SK-N-MC (cell line): ENCODE data around the gene SNX30.

Experiments
- EZH2 ChIP-seq: fragments of 200-600 bp; sonication (generic); IDR thresholded peaks from one replicate; pipeline ENCODE4 v1.6.1; 2017; ENCODE audit warnings: antibody characterized with exemption
- FOXP2 ChIP-seq: optimal IDR thresholded peaks from 2 replicates; pipeline ENCODE3; 2011; ENCODE audit warnings: mild to moderate bottlenecking, moderate library complexity; ENCODE audit not compliant: insufficient read depth; ENCODE audit errors: extremely low read length, control extremely low read depth
- POLR2AphosphoS5 ChIP-seq: IDR thresholded peaks from 2 replicates; pipeline ENCODE4 v1.6.1; 2012; ENCODE audit warnings: mild to moderate bottlenecking, low read depth, low read length, borderline replicate concordance

- no peak for TF ChIP-seq EZH2
- TF ChIP-seq POLR2AphosphoS5: no peak
- no peak for TF ChIP-seq FOXP2
These were observed 22.0 kb downstream of the SNX30 start for GRCh38 chr9:112772551-112772950.
